ENCODE data around the gene FAP. TPM values are rescaled to one million over a fixed set of nuclear protein-coding genes. Genes with fewer than 3 reads are reported as not detected.

The FAP gene
- total and polyA plus RNA-seq, 4 donors: 19.2 to 65.8 (median 26.1) TPM

DNA sequence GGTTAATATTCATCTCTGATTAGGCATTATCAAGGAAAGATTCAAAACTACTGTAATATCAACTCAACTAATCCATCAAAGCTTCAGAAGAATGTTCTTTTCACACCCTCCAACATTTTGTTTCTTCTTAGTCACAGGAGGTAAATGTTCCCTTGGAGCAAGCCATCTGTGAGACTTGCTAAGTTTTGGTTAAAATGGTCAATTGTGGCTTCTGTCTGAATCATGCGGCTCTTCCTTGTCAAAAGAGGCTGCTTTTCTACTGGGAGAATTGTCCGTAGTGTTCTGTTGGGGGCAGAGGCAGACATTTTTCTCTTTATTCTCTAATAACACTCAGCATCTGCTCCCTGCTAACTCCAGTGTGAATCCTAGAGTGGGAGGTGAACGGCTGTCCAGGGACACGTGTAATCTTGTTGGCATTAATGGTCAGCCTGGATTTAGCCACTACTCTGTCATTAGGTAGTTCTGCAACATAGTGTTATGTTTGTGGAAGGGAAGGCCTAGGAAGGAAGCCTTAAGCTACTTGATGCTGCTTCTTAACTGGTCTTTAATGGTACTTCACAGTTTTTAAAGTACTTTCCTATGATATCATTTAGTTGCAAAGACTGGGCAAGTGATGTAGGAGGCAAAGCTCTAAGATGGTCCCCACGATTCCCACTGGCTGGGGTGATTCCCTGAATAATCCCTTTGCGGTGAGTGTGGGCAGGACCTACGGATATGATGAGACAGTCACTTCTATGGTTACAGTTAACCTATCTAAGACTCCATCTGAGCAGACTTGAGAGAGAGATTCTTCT is 22.6 kb upstream of the FAP start:
- WGBS, 2 donors: 89 to 93% methylated on average over 7 of the region's 7 CpGs
- Histone ChIP-seq H3K4me3 (ENCODE audit: low read length in 2 of 2) (no peak overlapping the region), H3K4me1 (ENCODE audit: control insufficient read depth in 1 of 2, insufficient read depth in 2 of 2, low read length in 2 of 2) (no peaks in the 10 kb centered on the region), H3K9me3 (ENCODE audit: control insufficient read depth, low read length) (no peaks in the 10 kb centered on the region), H3K27me3 (ENCODE audit: control insufficient read depth in 1 of 2, insufficient read depth in 2 of 2, low read length in 1 of 2) (no peaks in the 10 kb centered on the region), H3K36me3 (ENCODE audit: control insufficient read depth in 1 of 2, insufficient read depth in 2 of 2, low read length in 1 of 2) (peaks cover 0 to 2% of the 10 kb centered on the region in 2 donors), H3K27ac (ENCODE audit: low read depth in 1 of 2, low read length in 2 of 2) (no peak overlapping the region)
- no peak for DNase-seq
- no peak for ATAC-seq (ENCODE audit: low FRiP score)
- intact Hi-C loops (cut with DNase I): no loop called here

DNA sequence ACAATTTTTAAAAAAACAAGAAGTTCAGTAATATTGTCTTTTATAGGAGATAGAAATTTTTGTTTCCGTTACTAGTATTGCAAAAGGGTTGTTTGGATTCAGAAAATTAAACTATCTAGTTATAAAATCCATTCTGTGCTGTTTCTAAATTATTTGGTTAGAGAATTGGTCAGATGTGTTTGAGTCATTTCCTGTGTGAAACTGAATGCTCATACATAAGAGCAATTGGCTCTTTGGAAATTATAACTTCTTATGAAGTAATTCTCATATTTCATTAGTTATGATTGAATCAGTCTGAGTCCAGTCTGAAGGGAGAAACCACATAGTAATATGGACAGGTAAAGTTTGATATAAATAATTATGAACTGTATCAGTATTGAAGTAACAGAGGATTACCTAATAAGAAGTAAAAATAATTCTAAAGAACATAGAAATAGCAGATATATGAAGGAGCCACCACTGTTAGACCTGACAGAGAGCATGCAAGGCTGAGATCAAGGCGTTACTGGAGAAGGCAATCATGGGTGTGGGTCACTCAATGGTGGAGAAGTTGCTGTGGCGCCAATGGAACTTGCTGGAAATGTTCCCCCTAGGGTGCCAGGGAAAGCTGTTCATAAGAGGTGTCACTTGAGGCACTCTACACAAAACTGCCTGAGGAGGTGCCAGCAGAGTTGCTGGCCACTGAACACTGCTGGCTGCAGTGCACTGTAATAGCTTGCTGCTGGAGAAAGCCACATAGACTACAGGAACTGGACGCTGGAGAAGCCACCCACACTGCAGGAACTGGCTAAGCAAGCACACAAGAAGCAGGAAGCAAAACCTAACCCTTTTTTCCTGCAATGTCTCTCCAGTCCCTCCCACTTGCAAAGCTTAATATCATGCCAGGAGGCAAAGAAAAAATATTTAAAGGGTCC is 18.0 kb upstream of the FAP start:
- no peak overlapping the region for H3K4me3 ChIP-seq (ENCODE audit: low read length in 2 of 2)
- DNase-seq (peak; percentile 76 to 85), ATAC-seq (ENCODE audit: low FRiP score) (peak; percentile 82)
- no peaks in the 10 kb centered on the region for H3K4me1 ChIP-seq (ENCODE audit: control insufficient read depth in 1 of 2, insufficient read depth in 2 of 2, low read length in 2 of 2)
- no peaks in the 10 kb centered on the region for H3K36me3 ChIP-seq (ENCODE audit: control insufficient read depth in 1 of 2, insufficient read depth in 2 of 2, low read length in 1 of 2)
- H3K27me3 ChIP-seq (ENCODE audit: control insufficient read depth in 1 of 2, insufficient read depth in 2 of 2, low read length in 1 of 2): no peaks in the 10 kb centered on the region
- intact Hi-C loops (cut with DNase I): no loop called here
- H3K27ac ChIP-seq (ENCODE audit: low read depth in 1 of 2, low read length in 2 of 2): no peak overlapping the region
- H3K9me3 ChIP-seq (ENCODE audit: control insufficient read depth, low read length): peaks cover 1% of the 10 kb centered on the region
- 52 to 53% methylated on average over 4 of the region's 4 CpGs for WGBS, 2 donors

- Histone ChIP-seq H3K27me3 (ENCODE audit: control insufficient read depth in 1 of 2, insufficient read depth in 2 of 2, low read length in 1 of 2) (no peaks in the 10 kb centered on the region), H3K4me1 (ENCODE audit: control insufficient read depth in 1 of 2, insufficient read depth in 2 of 2, low read length in 2 of 2) (no peaks in the 10 kb centered on the region), H3K9me3 (ENCODE audit: control insufficient read depth, low read length) (peaks cover 1% of the 10 kb centered on the region), H3K36me3 (ENCODE audit: control insufficient read depth in 1 of 2, insufficient read depth in 2 of 2, low read length in 1 of 2) (no peaks in the 10 kb centered on the region), H3K27ac (ENCODE audit: low read depth in 1 of 2, low read length in 2 of 2) (no peak overlapping the region), H3K4me3 (ENCODE audit: low read length in 2 of 2) (no peak overlapping the region)
- intact Hi-C loops (cut with DNase I): no loop called here
- 68 to 80% methylated on average over 2 of the region's 2 CpGs for WGBS, 2 donors
- ATAC-seq (ENCODE audit: low FRiP score): no peak
- DNase-seq: no peak
Measured at GRCh38 chr2:162258686-162259085, 15.4 kb upstream of the FAP start.

DNA sequence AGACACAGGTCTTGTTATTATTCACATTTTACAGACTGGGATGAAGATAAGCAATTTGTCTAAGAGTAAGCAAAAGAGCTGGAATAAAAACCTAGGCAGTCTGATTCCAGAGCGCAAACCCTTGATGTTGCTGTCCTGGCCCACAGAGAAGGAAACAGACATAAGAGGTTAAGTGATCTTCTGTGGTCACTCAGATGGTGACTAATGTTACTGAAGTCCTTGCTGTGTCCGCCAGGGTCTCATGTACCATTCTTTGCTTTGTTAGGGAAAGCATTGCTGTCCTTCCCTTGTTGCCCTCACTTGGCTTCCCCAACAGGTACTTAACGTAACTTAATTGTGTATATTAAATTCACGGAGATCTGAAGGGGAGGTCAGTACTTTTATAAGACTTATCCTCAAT is 14.9 kb upstream of the FAP start:
- DNase-seq (no peak), ATAC-seq (ENCODE audit: low FRiP score) (no peak)
- 95 to 97% methylated on average over 4 of the region's 4 CpGs for WGBS, 2 donors
- no peak overlapping the region for H3K27ac ChIP-seq (ENCODE audit: low read depth in 1 of 2, low read length in 2 of 2)
- no peaks in the 10 kb centered on the region for H3K36me3 ChIP-seq (ENCODE audit: control insufficient read depth in 1 of 2, insufficient read depth in 2 of 2, low read length in 1 of 2)
- H3K27me3 ChIP-seq (ENCODE audit: control insufficient read depth in 1 of 2, insufficient read depth in 2 of 2, low read length in 1 of 2): no peaks in the 10 kb centered on the region
- no peak overlapping the region for H3K4me3 ChIP-seq (ENCODE audit: low read length in 2 of 2)
- peaks cover 1% of the 10 kb centered on the region for H3K9me3 ChIP-seq (ENCODE audit: control insufficient read depth, low read length)
- H3K4me1 ChIP-seq (ENCODE audit: control insufficient read depth in 1 of 2, insufficient read depth in 2 of 2, low read length in 2 of 2): no peaks in the 10 kb centered on the region
- intact Hi-C loops (cut with DNase I): no loop called here

- DNase-seq (no peak), ATAC-seq (ENCODE audit: low FRiP score) (no peak)
- peaks cover 1% of the 10 kb centered on the region for H3K9me3 ChIP-seq (ENCODE audit: control insufficient read depth, low read length)
- intact Hi-C loops (cut with DNase I): no loop called here
- no peak overlapping the region for H3K4me3 ChIP-seq (ENCODE audit: low read length in 2 of 2)
- H3K27ac ChIP-seq (ENCODE audit: low read depth in 1 of 2, low read length in 2 of 2): no peak overlapping the region
- H3K36me3 ChIP-seq (ENCODE audit: control insufficient read depth in 1 of 2, insufficient read depth in 2 of 2, low read length in 1 of 2): no peaks in the 10 kb centered on the region
- no peaks in the 10 kb centered on the region for H3K4me1 ChIP-seq (ENCODE audit: control insufficient read depth in 1 of 2, insufficient read depth in 2 of 2, low read length in 2 of 2)
- WGBS, 2 donors: 54 to 69% methylated on average over 1 of the region's 1 CpG
- no peaks in the 10 kb centered on the region for H3K27me3 ChIP-seq (ENCODE audit: control insufficient read depth in 1 of 2, insufficient read depth in 2 of 2, low read length in 1 of 2)
Measured at GRCh38 chr2:162257425-162257824, 14.2 kb upstream of the FAP start.

DNA sequence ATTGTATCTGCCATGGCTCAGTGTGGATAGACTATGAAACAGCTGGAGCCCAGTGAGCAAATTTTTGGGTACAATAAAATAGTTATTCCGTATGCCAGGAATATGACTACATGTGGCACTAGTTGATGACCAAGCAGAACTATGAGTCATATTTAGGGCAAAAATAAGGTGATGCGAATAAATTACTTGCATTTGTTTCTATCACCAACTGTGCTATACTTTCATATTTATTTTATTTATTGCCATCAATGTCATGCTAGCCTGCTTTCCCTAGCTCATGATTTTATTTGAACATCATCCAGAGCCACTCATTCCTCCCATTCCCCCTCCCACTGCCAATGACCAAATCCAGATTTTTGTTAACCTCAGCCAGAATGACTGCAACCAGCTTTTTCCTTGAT is 13.3 kb upstream of the FAP start:
- Histone ChIP-seq H3K36me3 (ENCODE audit: control insufficient read depth in 1 of 2, insufficient read depth in 2 of 2, low read length in 1 of 2) (no peaks in the 10 kb centered on the region), H3K4me1 (ENCODE audit: control insufficient read depth in 1 of 2, insufficient read depth in 2 of 2, low read length in 2 of 2) (no peaks in the 10 kb centered on the region), H3K27ac (ENCODE audit: low read depth in 1 of 2, low read length in 2 of 2) (no peak overlapping the region), H3K9me3 (ENCODE audit: control insufficient read depth, low read length) (peaks cover 1% of the 10 kb centered on the region), H3K4me3 (ENCODE audit: low read length in 2 of 2) (no peak overlapping the region), H3K27me3 (ENCODE audit: control insufficient read depth in 1 of 2, insufficient read depth in 2 of 2, low read length in 1 of 2) (no peaks in the 10 kb centered on the region)
- WGBS, 2 donors: 11 to 23% methylated on average over 2 of the region's 2 CpGs
- DNase-seq (no peak), ATAC-seq (ENCODE audit: low FRiP score) (peak; percentile 28)
- intact Hi-C loops (cut with DNase I): no loop called here

DNA sequence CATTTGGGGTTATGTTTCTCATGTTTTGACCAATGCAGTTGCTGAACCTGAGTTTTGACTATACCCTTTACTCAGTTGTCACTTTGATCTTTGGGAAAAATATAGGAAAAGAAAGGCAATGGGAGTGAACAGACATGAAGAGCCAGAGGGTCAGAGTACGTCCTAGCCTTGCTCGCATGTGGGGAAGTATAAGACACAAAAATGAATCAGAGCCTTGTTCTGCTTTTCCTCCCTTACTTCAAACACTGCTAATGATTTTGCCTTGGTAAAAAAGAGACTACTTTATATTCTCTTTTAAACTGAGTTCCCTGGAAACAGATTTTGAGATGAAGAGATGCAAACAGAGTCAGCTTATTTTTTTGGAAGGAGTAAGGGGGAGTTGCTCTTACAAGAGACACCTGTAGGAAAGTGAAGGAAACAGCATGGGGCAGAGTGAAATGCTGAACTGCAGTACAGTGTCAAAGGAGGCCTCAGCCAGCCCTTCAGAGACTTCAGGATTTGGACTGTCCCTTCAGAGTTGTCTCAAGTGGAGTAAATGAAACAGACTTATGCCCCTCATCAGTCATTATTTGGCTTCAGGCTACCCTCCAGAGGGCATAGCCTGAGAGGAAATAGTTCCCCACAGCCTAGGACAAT is 11.1 kb upstream of the FAP start:
- Histone ChIP-seq H3K4me3 (ENCODE audit: low read length in 2 of 2) (no peak overlapping the region), H3K9me3 (ENCODE audit: control insufficient read depth, low read length) (peaks cover 1% of the 10 kb centered on the region), H3K36me3 (ENCODE audit: control insufficient read depth in 1 of 2, insufficient read depth in 2 of 2, low read length in 1 of 2) (no peaks in the 10 kb centered on the region), H3K27ac (ENCODE audit: low read depth in 1 of 2, low read length in 2 of 2) (no peak overlapping the region), H3K27me3 (ENCODE audit: control insufficient read depth in 1 of 2, insufficient read depth in 2 of 2, low read length in 1 of 2) (no peaks in the 10 kb centered on the region), H3K4me1 (ENCODE audit: control insufficient read depth in 1 of 2, insufficient read depth in 2 of 2, low read length in 2 of 2) (no peaks in the 10 kb centered on the region)
- DNase-seq (no peak), ATAC-seq (ENCODE audit: low FRiP score) (no peak)
- WGBS, 2 donors: 66 to 95% methylated on average over 2 of the region's 2 CpGs
- intact Hi-C loops (cut with DNase I): no loop called here

GRCh38 chr2:162253435-162253834 is 10.2 kb upstream of the FAP start:
- DNase-seq: no peak
- 86 to 98% methylated on average over 3 of the region's 3 CpGs for WGBS, 2 donors

More at GRCh38 chr2:162253435-162253834, 10.2 kb upstream of the FAP start:
- Histone ChIP-seq H3K27me3 (ENCODE audit: control insufficient read depth in 1 of 2, insufficient read depth in 2 of 2, low read length in 1 of 2) (no peaks in the 10 kb centered on the region), H3K27ac (ENCODE audit: low read depth in 1 of 2, low read length in 2 of 2) (no peak overlapping the region), H3K4me1 (ENCODE audit: control insufficient read depth in 1 of 2, insufficient read depth in 2 of 2, low read length in 2 of 2) (no peaks in the 10 kb centered on the region), H3K36me3 (ENCODE audit: control insufficient read depth in 1 of 2, insufficient read depth in 2 of 2, low read length in 1 of 2) (no peaks in the 10 kb centered on the region), H3K9me3 (ENCODE audit: control insufficient read depth, low read length) (peaks cover 1% of the 10 kb centered on the region), H3K4me3 (ENCODE audit: low read length in 2 of 2) (no peak overlapping the region)
- ATAC-seq (ENCODE audit: low FRiP score): no peak
- intact Hi-C loops (cut with DNase I): no loop called here
